ENCODE data around the gene LCORL. TPM values are rescaled to one million over a fixed set of nuclear protein-coding genes. Genes with fewer than 3 reads are reported as not detected.
"Not testable (repeated sequence)": the region's sequence is repeated elsewhere in the genome, so short reads cannot be mapped to it uniquely, and the experiment has no call there.

Gene LCORL
- total RNA-seq, 3 donors from 2014 or later, result 23.9 to 34.1 (median 29.6) TPM

DNA sequence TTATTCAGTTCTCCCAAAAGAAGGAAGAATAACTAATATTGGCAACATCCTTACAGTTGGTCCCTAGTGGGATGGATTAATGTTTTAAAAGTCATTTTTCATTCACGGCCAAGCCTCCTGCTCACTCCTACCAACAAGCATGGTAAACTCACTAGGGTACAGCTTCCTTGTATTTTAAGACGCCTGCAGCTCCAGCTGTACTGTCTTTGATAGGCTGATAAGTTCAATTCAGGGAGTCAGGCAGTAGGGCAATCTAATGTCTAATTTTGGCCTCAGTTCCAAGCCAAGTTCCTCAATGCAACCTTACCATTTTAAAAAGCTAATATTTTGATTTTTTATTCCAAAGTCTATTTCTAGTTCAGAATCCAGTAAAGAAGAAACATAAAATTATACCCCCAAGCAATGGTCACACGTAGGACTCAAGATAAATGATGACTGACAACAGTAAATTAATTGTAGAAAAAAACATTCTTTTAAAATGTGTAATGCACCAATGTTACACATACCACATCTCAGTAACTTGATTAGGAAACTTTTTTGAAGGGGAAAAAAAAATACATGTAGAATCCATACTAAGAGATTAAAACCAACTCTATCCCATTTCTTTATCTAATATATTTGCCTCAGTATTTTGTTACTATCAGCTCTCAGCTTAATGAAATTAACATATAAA lies 9.3 kb downstream of the LCORL start:
- H3K9me3 ChIP-seq, result no peaks in the 10 kb centered on the region
- intact Hi-C loops (cut with DNase I; ENCODE audit: low total_unique reads), result no loop called here

DNA sequence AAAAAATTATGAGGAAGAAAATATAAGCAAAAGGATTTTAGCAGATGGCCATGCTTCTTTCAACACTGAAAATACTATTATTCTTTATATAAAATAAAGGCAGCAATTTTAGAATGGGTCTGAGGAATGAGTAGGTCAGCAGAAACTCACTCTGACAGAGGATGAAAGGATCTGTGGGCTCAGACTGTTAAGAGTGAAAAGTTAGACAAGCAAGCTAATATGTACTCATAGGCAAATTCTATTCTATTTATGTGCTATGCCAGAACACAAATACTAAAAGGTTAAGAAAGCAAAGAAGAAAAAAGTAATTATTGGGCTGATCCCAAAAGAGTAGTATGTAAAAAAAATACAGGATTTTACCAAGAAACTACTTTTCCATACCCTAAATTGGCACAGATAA lies 13.9 kb downstream of the LCORL start:
- DNase-seq (ENCODE audit: low spot score in 2 of 2), result no peak
- Histone ChIP-seq H3K9me3 (no peaks in the 10 kb centered on the region), H3K4me1 (no peaks in the 10 kb centered on the region), H3K27ac (no peak overlapping the region), H3K36me3 (no peaks in the 10 kb centered on the region), H3K27me3 (no peaks in the 10 kb centered on the region), H3K4me3 (no peak overlapping the region)
- intact Hi-C loops (cut with DNase I; ENCODE audit: low total_unique reads), result no loop called here
- no peak for TF ChIP-seq POLR2AphosphoS5 (IDR thresholded peaks at IDR 0.05)

More for the DNA sequence above, 9.3 kb downstream of the LCORL start:
- Histone ChIP-seq H3K4me1 (no peaks in the 10 kb centered on the region), H3K4me3 (no peak overlapping the region), H3K27me3 (no peaks in the 10 kb centered on the region), H3K36me3 (no peaks in the 10 kb centered on the region), H3K27ac (no peak overlapping the region)
- TF ChIP-seq POLR2A (IDR thresholded peaks at IDR 0.05) (no peak), POLR2AphosphoS5 (IDR thresholded peaks at IDR 0.05) (no peak)
- TF ChIP-seq, protein P1, sequence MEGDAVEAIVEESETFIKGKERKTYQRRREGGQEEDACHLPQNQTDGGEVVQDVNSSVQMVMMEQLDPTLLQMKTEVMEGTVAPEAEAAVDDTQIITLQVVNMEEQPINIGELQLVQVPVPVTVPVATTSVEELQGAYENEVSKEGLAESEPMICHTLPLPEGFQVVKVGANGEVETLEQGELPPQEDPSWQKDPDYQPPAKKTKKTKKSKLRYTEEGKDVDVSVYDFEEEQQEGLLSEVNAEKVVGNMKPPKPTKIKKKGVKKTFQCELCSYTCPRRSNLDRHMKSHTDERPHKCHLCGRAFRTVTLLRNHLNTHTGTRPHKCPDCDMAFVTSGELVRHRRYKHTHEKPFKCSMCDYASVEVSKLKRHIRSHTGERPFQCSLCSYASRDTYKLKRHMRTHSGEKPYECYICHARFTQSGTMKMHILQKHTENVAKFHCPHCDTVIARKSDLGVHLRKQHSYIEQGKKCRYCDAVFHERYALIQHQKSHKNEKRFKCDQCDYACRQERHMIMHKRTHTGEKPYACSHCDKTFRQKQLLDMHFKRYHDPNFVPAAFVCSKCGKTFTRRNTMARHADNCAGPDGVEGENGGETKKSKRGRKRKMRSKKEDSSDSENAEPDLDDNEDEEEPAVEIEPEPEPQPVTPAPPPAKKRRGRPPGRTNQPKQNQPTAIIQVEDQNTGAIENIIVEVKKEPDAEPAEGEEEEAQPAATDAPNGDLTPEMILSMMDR (IDR thresholded peaks at IDR 0.05), result no peak
- DNase-seq (ENCODE audit: low spot score in 2 of 2), result no peak

DNA sequence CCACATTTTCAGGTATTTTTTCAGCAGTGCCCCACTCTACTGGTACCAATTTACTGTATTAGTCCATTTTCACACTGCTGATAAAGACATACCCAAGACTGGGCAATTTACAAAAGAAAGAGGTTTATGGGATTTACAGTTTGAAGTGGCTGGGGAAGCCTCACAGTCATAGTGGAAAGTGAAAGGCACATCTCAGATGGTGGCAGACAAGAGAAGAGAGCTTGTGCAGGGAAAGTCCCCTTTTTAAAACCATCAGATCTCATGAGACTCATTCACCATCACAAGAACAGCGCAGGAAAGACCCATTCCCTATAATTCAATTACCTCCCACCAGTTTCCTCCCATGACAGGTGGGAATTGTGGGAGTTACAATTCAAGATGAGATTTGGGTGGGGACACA lies 15.1 kb downstream of the LCORL start:
- H3K27ac ChIP-seq; H3K4me3 ChIP-seq; H3K9me3 ChIP-seq; intact Hi-C loops (cut with DNase I; ENCODE audit: low total_unique reads); H3K4me1 ChIP-seq; H3K27me3 ChIP-seq; DNase-seq (ENCODE audit: low spot score in 2 of 2); H3K36me3 ChIP-seq: not testable (repeated sequence)

DNA sequence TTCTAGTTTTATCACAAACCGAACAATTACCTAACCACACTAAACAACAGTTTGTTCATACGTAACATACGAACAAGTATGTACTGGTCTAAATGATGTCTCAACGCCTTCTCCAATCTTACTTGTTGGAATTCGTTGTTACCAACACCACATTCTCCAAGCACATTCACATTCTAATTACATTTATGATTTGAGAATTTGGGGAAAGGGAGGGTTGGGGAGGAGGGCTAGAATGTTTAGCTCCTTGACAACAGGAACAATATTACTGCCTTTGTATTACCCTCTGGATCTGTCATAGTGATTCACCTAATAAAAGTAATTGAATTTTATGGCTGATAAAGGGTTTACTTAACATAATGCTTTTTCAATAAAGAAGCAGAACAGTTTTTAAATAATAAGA lies 24.4 kb downstream of the LCORL start:
- Histone ChIP-seq H3K27ac (no peak overlapping the region), H3K27me3 (no peaks in the 10 kb centered on the region), H3K36me3 (no peaks in the 10 kb centered on the region), H3K4me1 (no peaks in the 10 kb centered on the region), H3K9me3 (no peaks in the 10 kb centered on the region), H3K4me3 (no peak overlapping the region)
- DNase-seq (ENCODE audit: low spot score in 2 of 2), result no peak
- intact Hi-C loops (cut with DNase I; ENCODE audit: low total_unique reads), result no loop called here
- TF ChIP-seq POLR2AphosphoS5 (IDR thresholded peaks at IDR 0.05) (no peak), POLR2A (IDR thresholded peaks at IDR 0.05) (no peak)
- TF ChIP-seq, protein P1 (IDR thresholded peaks at IDR 0.05), result no peak

DNA sequence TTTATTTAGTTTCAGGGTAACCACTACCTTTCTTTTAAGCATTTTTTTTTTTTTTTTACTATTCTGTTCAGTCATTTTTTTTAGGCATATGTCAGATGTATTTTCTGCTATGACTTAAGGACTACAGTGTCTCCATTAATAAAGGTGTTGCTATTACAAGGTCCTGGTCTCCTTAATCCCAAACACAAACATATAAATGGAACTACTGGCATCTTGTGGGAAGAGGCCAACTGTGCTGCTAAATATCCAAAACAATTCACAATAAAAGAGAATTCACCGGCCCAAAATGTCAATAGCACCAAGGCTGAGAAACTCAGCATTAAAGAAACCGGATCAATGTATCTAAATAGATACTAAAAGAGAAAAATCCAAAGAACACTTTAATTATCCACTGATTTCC lies 26.4 kb downstream of the LCORL start:
- Histone ChIP-seq H3K9me3 (no peaks in the 10 kb centered on the region), H3K27me3 (no peaks in the 10 kb centered on the region), H3K36me3 (no peaks in the 10 kb centered on the region), H3K27ac (no peak overlapping the region), H3K4me1 (no peaks in the 10 kb centered on the region), H3K4me3 (no peak overlapping the region)
- no peak for DNase-seq (ENCODE audit: low spot score in 2 of 2)
- TF ChIP-seq, protein P1 (IDR thresholded peaks at IDR 0.05), result no peak
- TF ChIP-seq POLR2AphosphoS5 (IDR thresholded peaks at IDR 0.05) (no peak), POLR2A (IDR thresholded peaks at IDR 0.05) (no peak)
- intact Hi-C loops (cut with DNase I; ENCODE audit: low total_unique reads), result no loop called here

DNA sequence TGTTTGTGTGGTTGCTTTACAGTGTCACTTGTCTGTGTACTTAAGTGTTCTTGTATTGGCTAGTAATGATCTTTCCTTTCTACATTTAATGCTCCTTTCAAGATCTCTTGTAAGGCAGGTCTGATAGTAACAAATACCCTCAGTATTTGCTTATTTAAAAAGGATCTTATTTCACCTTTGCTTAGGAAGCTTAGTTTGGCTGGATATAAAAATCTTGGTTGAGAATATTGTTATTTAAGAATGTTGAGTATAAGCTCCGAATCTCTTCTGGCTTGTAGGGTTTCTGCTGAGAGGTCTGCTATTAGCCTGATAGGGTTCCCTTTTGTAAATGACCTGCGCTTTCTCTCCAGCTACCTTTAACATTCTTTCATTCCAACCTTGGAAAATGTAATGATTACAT lies 35.7 kb downstream of the LCORL start:
- DNase-seq (ENCODE audit: low spot score in 2 of 2), result no peak
- no peak for TF ChIP-seq POLR2A (IDR thresholded peaks at IDR 0.05)
- TF ChIP-seq POLR2AphosphoS5 (IDR thresholded peaks at IDR 0.05), result no peak
- TF ChIP-seq, protein P1 (IDR thresholded peaks at IDR 0.05), result no peak
- intact Hi-C loops (cut with DNase I; ENCODE audit: low total_unique reads), result no loop called here

More for the DNA sequence above, 35.7 kb downstream of the LCORL start:
- Histone ChIP-seq H3K36me3 (no peaks in the 10 kb centered on the region), H3K4me3 (no peak overlapping the region), H3K27me3 (no peaks in the 10 kb centered on the region), H3K27ac (no peak overlapping the region), H3K9me3 (peaks cover 5 to 13% of the 10 kb centered on the region in 2 donors), H3K4me1 (no peaks in the 10 kb centered on the region)

All from breast epithelium (tissue), 4 donors.